Karpas-422 (cell line): ENCODE data around the gene BAX. TPM values are rescaled to one million over a fixed set of nuclear protein-coding genes. Genes with fewer than 3 reads are reported as not detected.

ENCODE experiments used
- DNase-seq: peaks from one replicate; pipeline ENCODE4 v3.0.0-alpha.2; 2015
- H2AFZ ChIP-seq: fragments of 200-600 bp; sonication (generic); 2 replicates; pipeline ENCODE4 v1.6.1; 2014; ENCODE audit warnings: antibody characterized with exemption, low read length, mixed read lengths
- H3K27ac ChIP-seq: fragments of 200-600 bp; sonication (generic); 2 replicates; pipeline ENCODE4 v1.5.1; 2014; ENCODE audit warnings: mild to moderate bottlenecking, low read length, moderate library complexity
- H3K27me3 ChIP-seq: fragments of 200-600 bp; sonication (generic); 2 replicates; pipeline ENCODE4 v1.6.1; 2014; ENCODE audit warnings: low read length, mixed read lengths
- H3K36me3 ChIP-seq: fragments of 200-600 bp; sonication (generic); 2 replicates; pipeline ENCODE4 v1.6.1; 2014; ENCODE audit warnings: low read length, mixed read lengths; ENCODE audit not compliant: insufficient read depth
- H3K4me1 ChIP-seq: fragments of 200-600 bp; sonication (generic); 2 replicates; pipeline ENCODE4 v1.6.1; 2014; ENCODE audit warnings: mild to moderate bottlenecking, low read length, mixed read lengths
- H3K4me2 ChIP-seq: fragments of 200-600 bp; sonication (generic); 2 replicates; pipeline ENCODE4 v1.6.1; 2014; ENCODE audit warnings: low read length, low read depth, mild to moderate bottlenecking; ENCODE audit not compliant: poor library complexity, severe bottlenecking
- H3K4me3 ChIP-seq: fragments of 200-600 bp; sonication (generic); 2 replicates; pipeline ENCODE4 v1.5.1; 2014; ENCODE audit warnings: mild to moderate bottlenecking, antibody characterized with exemption, low read length, mixed read lengths
- H3K79me2 ChIP-seq: fragments of 200-600 bp; sonication (generic); 2 replicates; pipeline ENCODE4 v1.6.1; 2014; ENCODE audit warnings: mild to moderate bottlenecking, low read length, mixed read lengths
- H3K9ac ChIP-seq: fragments of 200-600 bp; sonication (generic); 2 replicates; pipeline ENCODE4 v1.6.0; 2014; ENCODE audit warnings: low read length
- H3K9me2 ChIP-seq: fragments of 200-600 bp; sonication (generic), shearing (Covaris generic); replicated peaks from 2 replicates; pipeline ENCODE4 v1.6.0; 2014; ENCODE audit warnings: mild to moderate bottlenecking, low read length, moderate library complexity; ENCODE audit not compliant: insufficient read depth
- H3K9me3 ChIP-seq: fragments of 300-700, 200-600 bp; sonication (generic); 2 replicates; pipeline ENCODE4 v1.6.1; 2014; ENCODE audit warnings: low read length, mixed read lengths
- H4K20me1 ChIP-seq: fragments of 200-600 bp; sonication (generic); 2 replicates; pipeline ENCODE4 v1.6.1; 2014; ENCODE audit warnings: mild to moderate bottlenecking, antibody characterized with exemption, low read length, low read depth; ENCODE audit not compliant: insufficient read depth
- total RNA-seq: library from RNA; depleted of rRNA; stranded (reverse); fragments of >200 nt; shearing (Covaris generic); gene quantifications from 2 replicates; pipeline ENCODE4 v1.2.3, GENCODE V29; 2014; ENCODE audit warnings: low replicate concordance

Gene BAX
- total RNA-seq, 1 experiment from 2014 or later: 93.8 TPM

DNA sequence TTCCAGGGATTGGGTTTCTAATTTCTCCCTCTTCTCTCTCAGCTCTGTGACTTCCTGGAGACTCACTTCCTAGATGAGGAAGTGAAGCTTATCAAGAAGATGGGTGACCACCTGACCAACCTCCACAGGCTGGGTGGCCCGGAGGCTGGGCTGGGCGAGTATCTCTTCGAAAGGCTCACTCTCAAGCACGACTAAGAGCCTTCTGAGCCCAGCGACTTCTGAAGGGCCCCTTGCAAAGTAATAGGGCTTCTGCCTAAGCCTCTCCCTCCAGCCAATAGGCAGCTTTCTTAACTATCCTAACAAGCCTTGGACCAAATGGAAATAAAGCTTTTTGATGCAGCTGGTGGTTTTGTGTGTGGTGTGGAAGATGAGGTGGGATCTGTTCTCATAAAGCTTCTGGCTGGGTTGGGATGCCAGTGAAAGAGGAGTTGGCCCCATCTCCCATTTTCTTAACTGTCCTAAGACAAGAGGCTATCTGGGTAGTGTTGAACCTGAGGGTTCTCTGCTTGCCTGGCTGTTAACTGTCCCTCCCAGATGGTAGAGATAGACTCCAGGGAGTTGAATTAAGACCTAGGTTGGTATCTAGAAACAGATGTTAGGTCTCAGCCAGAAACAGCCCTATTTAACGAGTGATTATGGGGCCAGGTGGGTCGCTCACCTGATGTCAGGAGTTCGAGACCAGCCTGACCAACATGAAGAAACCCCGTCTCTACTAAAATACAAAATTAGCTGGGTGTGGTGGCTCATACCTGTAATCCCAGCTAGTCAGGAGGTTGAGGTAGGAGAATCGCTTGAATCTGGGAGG lies 12.1 kb downstream of the BAX start:
- peak overlapping the region; percentile 73 for H3K4me2 ChIP-seq
- H3K4me3 ChIP-seq: peak overlapping the region; percentile 87
- no peaks in the 10 kb centered on the region for H3K9me2 ChIP-seq
- peaks cover 12% of the 10 kb centered on the region for H3K79me2 ChIP-seq
- H3K27me3 ChIP-seq: no peaks in the 10 kb centered on the region
- no peak overlapping the region for H2AFZ ChIP-seq
- peak overlapping the region; percentile 81 for H3K9ac ChIP-seq
- peaks cover 12% of the 10 kb centered on the region for H4K20me1 ChIP-seq
- H3K4me1 ChIP-seq: peaks cover 73% of the 10 kb centered on the region
- H3K9me3 ChIP-seq: no peaks in the 10 kb centered on the region
- H3K27ac ChIP-seq: peak overlapping the region; percentile 78
- peaks cover 37% of the 10 kb centered on the region for H3K36me3 ChIP-seq
- DNase-seq: peak; percentile 80

DNA sequence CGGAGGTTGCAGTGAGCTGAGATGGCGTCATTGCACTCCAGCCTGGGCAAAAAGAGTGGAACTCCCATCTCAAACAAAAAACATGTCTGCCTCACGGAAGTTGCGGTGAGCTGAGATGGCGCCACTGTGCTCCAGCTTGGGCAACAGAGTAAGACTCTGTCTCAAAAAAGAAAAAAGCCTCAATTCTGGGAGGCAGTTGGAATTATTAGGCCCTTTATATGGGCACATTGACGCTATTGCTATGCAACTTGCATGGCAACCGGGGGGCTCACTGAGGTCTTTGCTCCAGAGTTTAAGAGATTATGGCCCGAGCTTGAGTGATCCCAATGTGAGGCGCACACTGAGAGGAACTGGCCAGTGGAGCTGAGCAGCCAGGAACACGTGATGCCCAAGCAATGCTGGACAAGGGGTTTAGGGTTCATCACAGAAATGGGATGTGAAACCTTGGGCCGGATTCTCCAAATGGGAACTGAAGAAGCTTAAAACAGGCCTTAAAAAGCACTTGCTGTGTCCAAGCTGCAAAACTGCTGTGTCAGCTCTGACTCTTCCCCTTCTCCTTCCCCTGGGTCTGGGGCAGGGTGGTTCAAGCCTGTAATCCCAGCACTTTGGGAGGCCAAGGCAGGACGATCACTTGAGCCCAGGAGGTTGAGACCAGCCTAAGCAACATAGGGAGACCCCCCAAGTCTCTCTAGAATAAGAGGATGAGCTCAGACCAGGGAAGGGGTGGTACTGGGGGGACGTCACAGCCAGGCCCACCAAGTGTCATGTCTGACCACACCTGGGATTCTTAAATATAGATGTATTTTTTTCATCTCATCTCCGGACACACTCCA lies 12.9 kb downstream of the BAX start:
- Histone ChIP-seq H3K79me2 (peaks cover 12% of the 10 kb centered on the region), H3K27me3 (no peaks in the 10 kb centered on the region), H3K36me3 (peaks cover 37% of the 10 kb centered on the region), H3K4me1 (peaks cover 65% of the 10 kb centered on the region), H3K9ac (peak overlapping the region; percentile 29; the same call in 1 of the 2 replicates), H3K9me3 (no peaks in the 10 kb centered on the region), H3K4me2 (no peak overlapping the region), H4K20me1 (peaks cover 12% of the 10 kb centered on the region), H3K9me2 (no peaks in the 10 kb centered on the region), H3K4me3 (no peak overlapping the region; the same call in 1 of the 2 replicates), H2AFZ (no peak overlapping the region), H3K27ac (peak overlapping the region; percentile 78)
- peak; percentile 92 for DNase-seq

DNA sequence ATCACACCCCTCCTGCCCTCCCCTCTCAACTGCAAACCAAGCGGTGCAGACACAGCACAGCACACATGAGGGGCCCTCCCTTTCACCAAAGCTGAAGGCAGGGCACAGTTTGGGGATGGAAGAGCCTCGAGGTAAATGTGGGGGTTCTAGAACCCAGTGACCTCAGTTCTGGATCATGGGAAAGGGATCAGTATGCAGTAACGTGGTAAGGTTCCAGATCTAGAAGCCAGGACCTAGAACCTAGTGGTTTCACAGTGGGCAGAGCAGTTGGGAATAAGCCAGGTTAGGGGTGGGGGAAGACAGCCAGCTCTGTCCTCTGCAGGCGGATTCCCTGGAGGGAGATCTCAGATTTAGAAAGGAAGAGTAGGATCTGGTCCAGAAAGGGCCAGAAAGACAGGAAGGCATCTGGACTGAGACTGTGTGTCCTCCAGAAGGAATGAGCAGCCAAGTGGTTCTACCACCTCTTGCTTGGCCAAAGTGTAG lies 13.5 kb downstream of the BAX start:
- H3K4me2 ChIP-seq: no peak overlapping the region

DNA sequence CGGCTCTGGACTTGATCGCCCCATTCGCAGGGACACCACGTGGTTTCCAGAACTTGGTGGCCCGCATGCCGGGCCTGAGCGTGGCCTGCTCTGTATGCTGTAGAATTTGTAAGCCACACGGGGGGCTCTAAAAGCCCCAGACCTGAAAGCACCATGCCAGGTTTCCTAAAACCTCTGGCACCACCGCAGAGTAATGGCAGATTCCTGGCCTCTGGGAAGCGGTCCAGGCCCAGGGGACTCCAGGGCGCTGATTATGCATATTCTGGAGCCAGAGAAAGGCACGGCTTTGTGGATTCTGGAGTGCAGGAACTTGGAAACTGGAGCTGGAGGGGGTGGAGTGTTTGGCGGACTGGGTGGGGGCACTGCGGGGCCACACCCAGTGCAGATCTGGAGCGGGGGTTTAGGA lies 14.1 kb downstream of the BAX start:
- H3K4me2 ChIP-seq: no peak overlapping the region
- H3K9me3 ChIP-seq: no peaks in the 10 kb centered on the region
- peaks cover 41% of the 10 kb centered on the region for H3K36me3 ChIP-seq
- peaks cover 12% of the 10 kb centered on the region for H4K20me1 ChIP-seq
- H3K27ac ChIP-seq: no peak overlapping the region
- H3K79me2 ChIP-seq: peaks cover 12% of the 10 kb centered on the region
- H3K4me1 ChIP-seq: peaks cover 52% of the 10 kb centered on the region
- H2AFZ ChIP-seq: no peak overlapping the region
- no peaks in the 10 kb centered on the region for H3K27me3 ChIP-seq
- H3K4me3 ChIP-seq: no peak overlapping the region
- no peaks in the 10 kb centered on the region for H3K9me2 ChIP-seq
- no peak overlapping the region for H3K9ac ChIP-seq
- DNase-seq: peak; percentile 60

More for the DNA sequence above, 13.5 kb downstream of the BAX start:
- H3K27ac ChIP-seq: peak overlapping the region; percentile 78
- no peak overlapping the region for H3K4me3 ChIP-seq
- H3K4me1 ChIP-seq: peaks cover 58% of the 10 kb centered on the region
- H3K79me2 ChIP-seq: peaks cover 12% of the 10 kb centered on the region
- H2AFZ ChIP-seq: no peak overlapping the region
- peaks cover 12% of the 10 kb centered on the region for H4K20me1 ChIP-seq
- no peaks in the 10 kb centered on the region for H3K9me3 ChIP-seq
- no peak for DNase-seq
- H3K36me3 ChIP-seq: peaks cover 37% of the 10 kb centered on the region
- H3K9me2 ChIP-seq: no peaks in the 10 kb centered on the region
- H3K27me3 ChIP-seq: no peaks in the 10 kb centered on the region
- H3K9ac ChIP-seq: peak overlapping the region; percentile 29; the same call in 1 of the 2 replicates

DNA sequence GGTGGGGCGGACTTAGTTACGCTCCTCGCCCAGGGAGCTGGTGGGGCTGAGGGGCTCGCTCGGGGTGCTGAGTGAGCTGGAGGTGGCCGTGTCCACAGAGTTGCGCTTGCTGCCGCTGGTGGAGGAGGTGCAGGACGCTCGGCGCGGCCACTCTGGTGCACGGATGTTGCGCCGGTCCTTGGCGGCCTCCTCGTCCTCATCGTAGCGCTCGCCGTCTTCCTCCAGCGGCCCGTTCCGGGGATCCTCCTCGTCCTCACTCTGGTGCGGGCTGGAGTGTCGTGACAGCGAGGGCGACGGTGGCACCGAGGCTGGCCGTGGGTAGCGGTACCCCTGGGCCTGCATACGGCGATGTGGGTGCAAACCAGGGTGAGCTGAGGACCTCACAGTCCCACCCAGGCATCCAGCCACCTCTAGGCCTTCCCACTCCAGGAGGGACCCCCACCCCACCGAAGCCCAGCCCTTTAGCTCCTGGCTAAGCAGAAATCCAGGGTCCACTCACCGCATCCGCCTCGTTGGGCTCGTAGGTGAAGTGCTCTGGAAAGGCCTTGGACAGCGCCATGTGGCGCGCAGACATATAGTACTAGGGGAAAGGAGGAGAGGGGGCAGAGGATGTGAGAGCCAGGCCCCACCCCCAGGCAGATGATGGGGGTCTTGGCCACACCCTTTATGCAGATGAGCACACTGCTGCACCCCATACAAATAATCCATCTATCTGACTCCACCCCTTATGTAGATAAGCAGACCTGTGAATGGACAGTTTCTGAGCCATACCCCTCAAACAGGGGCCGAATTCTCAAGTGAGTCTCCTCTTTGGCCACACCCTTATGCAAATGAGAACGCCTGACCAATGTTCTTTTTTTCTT lies 14.8 kb downstream of the BAX start:
- H3K9me3 ChIP-seq: no peaks in the 10 kb centered on the region
- peak overlapping the region; percentile 26; the same call in 1 of the 2 replicates for H3K27ac ChIP-seq
- peaks cover 45% of the 10 kb centered on the region for H3K4me1 ChIP-seq
- peaks cover 12% of the 10 kb centered on the region for H3K79me2 ChIP-seq
- H3K36me3 ChIP-seq: peaks cover 47% of the 10 kb centered on the region
- peak overlapping the region; percentile 34 for H3K4me2 ChIP-seq
- H3K9ac ChIP-seq: no peak overlapping the region
- H4K20me1 ChIP-seq: peaks cover 12% of the 10 kb centered on the region
- peak; percentile 98 for DNase-seq
- no peak overlapping the region for H2AFZ ChIP-seq
- H3K9me2 ChIP-seq: no peaks in the 10 kb centered on the region
- H3K4me3 ChIP-seq: no peak overlapping the region
- H3K27me3 ChIP-seq: no peaks in the 10 kb centered on the region

DNA sequence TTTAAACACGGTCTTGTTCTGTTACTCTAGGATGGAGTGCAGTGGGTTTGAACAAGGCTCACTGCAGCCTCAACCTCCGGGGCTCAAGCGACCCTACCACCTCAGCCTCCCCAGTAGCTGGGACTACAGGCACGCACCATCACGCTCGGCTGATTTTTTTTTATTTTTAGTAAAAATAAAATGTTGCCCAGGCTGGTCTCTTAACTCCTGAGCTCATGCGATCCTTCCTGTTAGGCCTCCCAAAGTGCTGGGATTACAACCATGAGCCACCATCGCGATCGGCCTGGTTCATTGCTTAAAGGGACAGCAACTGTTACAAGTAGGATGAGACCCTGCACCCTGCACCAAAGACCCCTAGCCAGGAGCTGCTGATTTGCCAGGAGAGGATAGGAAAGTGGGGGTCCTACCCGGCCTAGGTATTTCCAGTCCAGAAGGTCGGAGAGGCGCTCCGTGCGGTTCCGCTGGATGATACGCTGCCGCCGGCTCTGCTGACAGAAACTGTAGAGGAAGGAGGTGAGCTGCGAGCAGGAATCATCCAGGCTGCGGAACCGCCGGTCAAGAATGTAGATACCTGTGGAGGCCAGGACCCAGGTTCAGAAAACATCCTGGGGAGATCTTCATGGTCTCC lies 15.6 kb downstream of the BAX start:
- H3K9me2 ChIP-seq: no peaks in the 10 kb centered on the region
- H3K9ac ChIP-seq: no peak overlapping the region
- H4K20me1 ChIP-seq: peaks cover 11% of the 10 kb centered on the region
- H3K36me3 ChIP-seq: peaks cover 48% of the 10 kb centered on the region
- H3K4me1 ChIP-seq: peaks cover 42% of the 10 kb centered on the region
- peak overlapping the region; percentile 34 for H3K4me2 ChIP-seq
- H3K4me3 ChIP-seq: no peak overlapping the region
- H3K79me2 ChIP-seq: peaks cover 11% of the 10 kb centered on the region
- no peak overlapping the region for H2AFZ ChIP-seq
- peak overlapping the region; percentile 26; the same call in 1 of the 2 replicates for H3K27ac ChIP-seq
- DNase-seq: peak; percentile 46
- no peaks in the 10 kb centered on the region for H3K9me3 ChIP-seq
- H3K27me3 ChIP-seq: no peaks in the 10 kb centered on the region

DNA sequence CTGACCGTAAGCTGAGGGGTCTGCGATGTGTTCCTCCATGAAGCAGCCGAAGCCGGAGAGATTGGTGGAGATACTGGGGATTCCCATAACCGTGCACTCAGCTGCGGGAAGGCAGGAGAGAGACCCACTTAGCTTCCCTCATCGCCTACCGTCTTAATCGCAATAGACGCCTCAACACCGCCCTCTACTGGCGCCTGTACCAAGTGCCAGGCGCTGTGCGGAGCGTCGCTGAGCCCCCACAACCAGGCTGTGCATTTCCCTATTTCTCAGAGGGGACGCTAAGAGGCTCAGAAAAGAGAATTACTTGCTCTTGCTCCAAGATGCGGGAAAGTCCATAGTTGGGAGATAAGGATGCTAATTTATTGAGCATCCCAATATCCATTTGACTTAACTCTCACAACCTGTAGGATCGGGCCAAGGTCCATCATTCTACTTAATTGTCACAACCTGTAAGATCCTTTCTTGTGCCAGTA lies 16.3 kb downstream of the BAX start:
- Histone ChIP-seq H3K27ac (no peak overlapping the region), H4K20me1 (peaks cover 5% of the 10 kb centered on the region), H3K79me2 (peaks cover 5% of the 10 kb centered on the region), H3K27me3 (no peaks in the 10 kb centered on the region), H3K9me3 (no peaks in the 10 kb centered on the region), H3K4me2 (no peak overlapping the region), H3K4me1 (peaks cover 41% of the 10 kb centered on the region), H3K9me2 (no peaks in the 10 kb centered on the region), H3K36me3 (peaks cover 44% of the 10 kb centered on the region), H3K4me3 (no peak overlapping the region), H3K9ac (no peak overlapping the region), H2AFZ (no peak overlapping the region)
- DNase-seq: peak; percentile 97
